ENCODE measurements around the gene RS1.

The RS1 gene

DNA sequence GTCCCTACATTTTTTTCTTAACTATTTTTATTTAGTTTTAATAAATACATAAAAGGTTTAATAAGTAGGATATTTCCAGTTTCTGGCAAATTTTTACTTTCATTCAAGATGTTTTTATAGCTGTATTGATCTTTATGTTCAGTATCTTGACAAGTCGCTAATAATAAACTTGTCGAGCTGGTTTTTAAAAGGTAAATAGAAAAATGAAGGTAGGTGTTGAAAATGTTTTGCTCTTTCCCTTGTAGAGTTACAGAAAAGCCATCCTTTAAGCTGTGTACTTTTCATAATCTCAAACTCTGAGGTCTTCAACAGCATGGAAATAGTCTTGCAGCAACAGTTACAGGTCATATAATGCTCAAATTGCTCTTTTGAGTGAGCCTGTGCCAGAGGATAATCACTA, 52.6 kb downstream of the RS1 start:
- peaks cover 3% of the 10 kb centered on the region for H3K27me3 ChIP-seq (ENCODE audit: insufficient read depth, poor library complexity, severe bottlenecking)

GRCh38 chrX:18617407-18617750, 54.5 kb downstream of the RS1 start:
- Histone ChIP-seq H3K27ac (replicated peaks) (no peak overlapping the region), H3K4me3 (replicated peaks; ENCODE audit: insufficient read depth, low read length) (no peak overlapping the region), H3K27me3 (ENCODE audit: insufficient read depth, poor library complexity, severe bottlenecking) (no peaks in the 10 kb centered on the region)
- TF ChIP-seq, protein P1, sequence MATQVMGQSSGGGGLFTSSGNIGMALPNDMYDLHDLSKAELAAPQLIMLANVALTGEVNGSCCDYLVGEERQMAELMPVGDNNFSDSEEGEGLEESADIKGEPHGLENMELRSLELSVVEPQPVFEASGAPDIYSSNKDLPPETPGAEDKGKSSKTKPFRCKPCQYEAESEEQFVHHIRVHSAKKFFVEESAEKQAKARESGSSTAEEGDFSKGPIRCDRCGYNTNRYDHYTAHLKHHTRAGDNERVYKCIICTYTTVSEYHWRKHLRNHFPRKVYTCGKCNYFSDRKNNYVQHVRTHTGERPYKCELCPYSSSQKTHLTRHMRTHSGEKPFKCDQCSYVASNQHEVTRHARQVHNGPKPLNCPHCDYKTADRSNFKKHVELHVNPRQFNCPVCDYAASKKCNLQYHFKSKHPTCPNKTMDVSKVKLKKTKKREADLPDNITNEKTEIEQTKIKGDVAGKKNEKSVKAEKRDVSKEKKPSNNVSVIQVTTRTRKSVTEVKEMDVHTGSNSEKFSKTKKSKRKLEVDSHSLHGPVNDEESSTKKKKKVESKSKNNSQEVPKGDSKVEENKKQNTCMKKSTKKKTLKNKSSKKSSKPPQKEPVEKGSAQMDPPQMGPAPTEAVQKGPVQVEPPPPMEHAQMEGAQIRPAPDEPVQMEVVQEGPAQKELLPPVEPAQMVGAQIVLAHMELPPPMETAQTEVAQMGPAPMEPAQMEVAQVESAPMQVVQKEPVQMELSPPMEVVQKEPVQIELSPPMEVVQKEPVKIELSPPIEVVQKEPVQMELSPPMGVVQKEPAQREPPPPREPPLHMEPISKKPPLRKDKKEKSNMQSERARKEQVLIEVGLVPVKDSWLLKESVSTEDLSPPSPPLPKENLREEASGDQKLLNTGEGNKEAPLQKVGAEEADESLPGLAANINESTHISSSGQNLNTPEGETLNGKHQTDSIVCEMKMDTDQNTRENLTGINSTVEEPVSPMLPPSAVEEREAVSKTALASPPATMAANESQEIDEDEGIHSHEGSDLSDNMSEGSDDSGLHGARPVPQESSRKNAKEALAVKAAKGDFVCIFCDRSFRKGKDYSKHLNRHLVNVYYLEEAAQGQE (IDR thresholded peaks at IDR 0.05; ENCODE audit: insufficient replicate concordance, low read depth): no peak
- TF ChIP-seq GABPA (IDR thresholded peaks at IDR 0.05; ENCODE audit: low read depth): no peak
- no peak for DNase-seq (ENCODE audit: low read depth in 1 of 2, low spot score in 1 of 2)

More for the DNA sequence above, 52.6 kb downstream of the RS1 start:
- DNase-seq (ENCODE audit: low read depth in 1 of 2, low spot score in 1 of 2): no peak
- Histone ChIP-seq H3K27ac (replicated peaks) (no peak overlapping the region), H3K4me3 (replicated peaks; ENCODE audit: insufficient read depth, low read length) (no peak overlapping the region)
- no peak for TF ChIP-seq GABPA (IDR thresholded peaks at IDR 0.05; ENCODE audit: low read depth)
- no peak for TF ChIP-seq POLR2AphosphoS5 (IDR thresholded peaks at IDR 0.05; ENCODE audit: low read depth)
- TF ChIP-seq SPI1 (IDR thresholded peaks at IDR 0.05; ENCODE audit: borderline replicate concordance, low read depth): no peak
- no peak for TF ChIP-seq CTCF (IDR thresholded peaks at IDR 0.05; ENCODE audit: insufficient read depth, low read length)
- TF ChIP-seq, protein P1 (IDR thresholded peaks at IDR 0.05; ENCODE audit: insufficient replicate concordance, low read depth): no peak

- DNase-seq (ENCODE audit: low read depth in 1 of 2, low spot score in 1 of 2): no peak
- TF ChIP-seq GABPA (IDR thresholded peaks at IDR 0.05; ENCODE audit: low read depth) (no peak), SPI1 (IDR thresholded peaks at IDR 0.05; ENCODE audit: borderline replicate concordance, low read depth) (no peak)
- Histone ChIP-seq H3K27ac (replicated peaks) (no peak overlapping the region), H3K27me3 (ENCODE audit: insufficient read depth, poor library complexity, severe bottlenecking) (no peaks in the 10 kb centered on the region), H3K4me3 (replicated peaks; ENCODE audit: insufficient read depth, low read length) (no peak overlapping the region)
Measured at GRCh38 chrX:18616688-18617406, 55.1 kb downstream of the RS1 start.

GRCh38 chrX:18613930-18614639, 57.8 kb downstream of the RS1 start:
- Histone ChIP-seq H3K27me3 (ENCODE audit: insufficient read depth, poor library complexity, severe bottlenecking) (no peaks in the 10 kb centered on the region), H3K4me3 (replicated peaks; ENCODE audit: insufficient read depth, low read length) (no peak overlapping the region), H3K27ac (replicated peaks) (no peak overlapping the region)
- TF ChIP-seq GABPA (IDR thresholded peaks at IDR 0.05; ENCODE audit: low read depth) (no peak), SPI1 (IDR thresholded peaks at IDR 0.05; ENCODE audit: borderline replicate concordance, low read depth) (no peak), POLR2AphosphoS5 (IDR thresholded peaks at IDR 0.05; ENCODE audit: low read depth) (no peak)
- no peak for DNase-seq (ENCODE audit: low read depth in 1 of 2, low spot score in 1 of 2)

DNA sequence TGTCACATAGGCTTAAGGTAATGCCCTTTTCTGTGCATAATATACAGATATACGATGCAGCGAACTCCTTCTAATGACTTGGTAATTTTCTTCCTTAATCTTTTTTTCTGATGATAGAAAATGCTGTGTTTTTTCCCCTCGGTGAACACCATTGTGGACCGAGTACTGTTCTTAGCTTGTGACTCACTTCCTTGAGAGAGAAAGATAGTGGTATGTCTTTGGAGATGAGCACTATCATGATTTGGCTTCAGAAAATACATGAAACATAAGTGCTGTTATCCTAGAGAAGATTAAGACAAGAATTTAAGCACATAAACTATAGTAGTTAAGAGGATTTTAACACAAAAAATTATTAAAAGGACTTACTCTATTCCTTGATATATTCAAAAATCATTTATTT, 63.9 kb downstream of the RS1 start:
- TF ChIP-seq SPI1 (IDR thresholded peaks at IDR 0.05; ENCODE audit: borderline replicate concordance, low read depth) (no peak), POLR2AphosphoS5 (IDR thresholded peaks at IDR 0.05; ENCODE audit: low read depth) (no peak), CTCF (IDR thresholded peaks at IDR 0.05; ENCODE audit: insufficient read depth, low read length) (no peak), GABPA (IDR thresholded peaks at IDR 0.05; ENCODE audit: low read depth) (no peak)
- TF ChIP-seq, protein P1 (IDR thresholded peaks at IDR 0.05; ENCODE audit: insufficient replicate concordance, low read depth): no peak
- H3K27ac ChIP-seq (replicated peaks): no peak overlapping the region
- DNase-seq (ENCODE audit: low read depth in 1 of 2, low spot score in 1 of 2): no peak
- no peaks in the 10 kb centered on the region for H3K27me3 ChIP-seq (ENCODE audit: insufficient read depth, poor library complexity, severe bottlenecking)
- H3K4me3 ChIP-seq (replicated peaks; ENCODE audit: insufficient read depth, low read length): no peak overlapping the region
